Astrocyte (in vitro differentiated cells and primary cell): ENCODE measurements around the gene NRTN. TPM values are rescaled to one million over a fixed set of nuclear protein-coding genes. Genes with fewer than 3 reads are reported as not detected.

Source experiments
- DNase-seq: peaks from one replicate; pipeline ENCODE4 v3.0.0-alpha.2; 2010; ENCODE audit warnings: low read depth
- FAIRE-seq: peaks from 2 replicates; lab custom pipeline; 2011; peaks lifted over from hg19 to GRCh38; lab: Jason Lieb, UNC
- H2AFZ ChIP-seq: 2 replicates; pipeline ENCODE4 v1.6.0; 2012; ENCODE audit warnings: low read depth, low read length, inconsistent platforms
- H3K27ac ChIP-seq: 2 replicates; pipeline ENCODE4 v1.5.1; 2011; ENCODE audit warnings: low read depth, low read length, inconsistent platforms
- H3K27me3 ChIP-seq: 2 replicates; pipeline ENCODE4 v1.6.0; 2011; ENCODE audit warnings: low read length, inconsistent platforms; ENCODE audit not compliant: insufficient read depth
- H3K36me3 ChIP-seq: 2 replicates; pipeline ENCODE4 v1.5.1; 2011; ENCODE audit warnings: low read length, inconsistent platforms; ENCODE audit not compliant: insufficient read depth
- H3K4me1 ChIP-seq: 2 replicates; pipeline ENCODE4 v1.5.1; 2011; ENCODE audit warnings: low read length, inconsistent platforms; ENCODE audit not compliant: insufficient read depth
- H3K4me2 ChIP-seq: 2 replicates; pipeline ENCODE4 v1.6.0; 2012; ENCODE audit warnings: low read length, inconsistent platforms
- H3K4me3 ChIP-seq: 2 replicates; pipeline ENCODE4 v1.5.1; 2011; ENCODE audit warnings: low read depth, mild to moderate bottlenecking, low read length, inconsistent platforms; ENCODE audit not compliant: insufficient read depth
- H3K79me2 ChIP-seq: 2 replicates; pipeline ENCODE4 v1.6.0; 2012; ENCODE audit warnings: mild to moderate bottlenecking, low read length, inconsistent platforms; ENCODE audit not compliant: insufficient read depth
- H3K9ac ChIP-seq: 2 replicates; pipeline ENCODE4 v1.6.0; 2012; ENCODE audit warnings: mild to moderate bottlenecking, low read length, inconsistent platforms
- H3K9me3 ChIP-seq: 2 replicates; pipeline ENCODE4 v1.5.1; 2012; ENCODE audit warnings: low read depth, mild to moderate bottlenecking, low read length, inconsistent platforms; ENCODE audit not compliant: insufficient read depth
- H4K20me1 ChIP-seq: 2 replicates; pipeline ENCODE4 v1.6.0; 2012; ENCODE audit warnings: low read length, inconsistent platforms; ENCODE audit not compliant: insufficient read depth
- H3K27ac Mint-ChIP-seq: one replicate; pipeline ENCODE4 v1.8.0; 2021; ENCODE audit warnings: mild to moderate bottlenecking, mixed read lengths; ENCODE audit not compliant: unreplicated experiment
- H3K27me3 Mint-ChIP-seq: one replicate; pipeline ENCODE4 v1.8.0; 2021; ENCODE audit warnings: low read depth, mixed read lengths; ENCODE audit not compliant: unreplicated experiment
- H3K36me3 Mint-ChIP-seq: one replicate; pipeline ENCODE4 v1.8.0; 2021; ENCODE audit warnings: low read depth, mixed read lengths; ENCODE audit not compliant: unreplicated experiment
- H3K4me1 Mint-ChIP-seq: one replicate; pipeline ENCODE4 v1.8.0; 2021; ENCODE audit warnings: low read depth, mixed read lengths; ENCODE audit not compliant: unreplicated experiment
- H3K4me3 Mint-ChIP-seq: one replicate; pipeline ENCODE4 v1.8.0; 2021; ENCODE audit warnings: mild to moderate bottlenecking, moderate library complexity, mixed read lengths; ENCODE audit not compliant: unreplicated experiment
- H3K9me3 Mint-ChIP-seq: one replicate; pipeline ENCODE4 v1.8.0; 2021; ENCODE audit warnings: mild to moderate bottlenecking, mixed read lengths; ENCODE audit not compliant: unreplicated experiment
- CTCF ChIP-seq: IDR thresholded peaks from 2 replicates; pipeline ENCODE4 v1.5.1; 2011; ENCODE audit warnings: low read depth, mild to moderate bottlenecking, inconsistent platforms, low read length, moderate library complexity; ENCODE audit not compliant: insufficient read depth
- EZH2 ChIP-seq: IDR thresholded peaks from 2 replicates; pipeline ENCODE4 v1.6.1; 2012; ENCODE audit warnings: mild to moderate bottlenecking, low read length, inconsistent platforms; ENCODE audit not compliant: insufficient read depth
- total RNA-seq: library from RNA; stranded (reverse); gene quantifications from 2 replicates; pipeline ENCODE4 v1.2.1, GENCODE V29; 2021

Gene NRTN
- total RNA-seq, 1 donor from 2014 or later: 0.66 TPM

GRCh38 chr19:5809053-5809452 lies 4.2 kb downstream of the NRTN start:
- no peak for DNase-seq
- Histone ChIP-seq H4K20me1 (no peaks in the 10 kb centered on the region), H3K36me3 (no peaks in the 10 kb centered on the region), H3K9ac (no peak overlapping the region), H3K4me2 (no peak overlapping the region), H3K4me1 (no peaks in the 10 kb centered on the region), H3K79me2 (no peaks in the 10 kb centered on the region), H3K27me3 (peaks cover 16% of the 10 kb centered on the region), H3K27ac (no peak overlapping the region), H2AFZ (no peak overlapping the region), H3K4me3 (no peak overlapping the region), H3K9me3 (no peaks in the 10 kb centered on the region)
- H3K36me3 Mint-ChIP-seq: no peaks in the 10 kb centered on the region
- no peaks in the 10 kb centered on the region for H3K9me3 Mint-ChIP-seq
- peaks cover 27% of the 10 kb centered on the region for H3K27me3 Mint-ChIP-seq
- no peak for FAIRE-seq
- H3K4me1 Mint-ChIP-seq: no peaks in the 10 kb centered on the region
- H3K4me3 Mint-ChIP-seq: no peak overlapping the region
- TF ChIP-seq EZH2: no peak
- no peak for TF ChIP-seq CTCF
- no peak overlapping the region for H3K27ac Mint-ChIP-seq

GRCh38 chr19:5809469-5809868 lies 4.6 kb downstream of the NRTN start:
- peak overlapping the region; percentile 50 for H3K4me3 Mint-ChIP-seq

More at GRCh38 chr19:5809469-5809868, 4.6 kb downstream of the NRTN start:
- no peak overlapping the region for H3K4me2 ChIP-seq
- no peak for TF ChIP-seq EZH2
- TF ChIP-seq CTCF: no peak
- Mint-ChIP-seq H3K27me3 (peaks cover 23% of the 10 kb centered on the region), H3K9me3 (no peaks in the 10 kb centered on the region), H3K4me1 (no peaks in the 10 kb centered on the region), H3K36me3 (no peaks in the 10 kb centered on the region), H3K27ac (no peak overlapping the region)
- H3K36me3 ChIP-seq: no peaks in the 10 kb centered on the region
- no peaks in the 10 kb centered on the region for H3K9me3 ChIP-seq
- no peak overlapping the region for H3K27ac ChIP-seq
- H3K79me2 ChIP-seq: no peaks in the 10 kb centered on the region
- H3K27me3 ChIP-seq: peaks cover 13% of the 10 kb centered on the region
- DNase-seq: no peak
- H3K4me1 ChIP-seq: no peaks in the 10 kb centered on the region
- no peak overlapping the region for H3K9ac ChIP-seq
- H3K4me3 ChIP-seq: no peak overlapping the region
- FAIRE-seq: no peak
- H4K20me1 ChIP-seq: no peaks in the 10 kb centered on the region
- no peak overlapping the region for H2AFZ ChIP-seq
